Natural killer cell (primary cell): Measurements from ENCODE around the gene PIGQ. TPM values are rescaled to one million over a fixed set of nuclear protein-coding genes. Genes with fewer than 3 reads are reported as not detected.
A peak's percentile ranks its signal among the peaks of the same experiment; 100 is the strongest.

Experiments used
- ATAC-seq, 3 donors: fragments of 150-1000 bp in 2 of 3; fragments of 200-7000 bp in 1 of 3; cut with Tn5 transposase; 1 replicate in 1 of 3; 2 replicates in 2 of 3; pipeline ENCODE4 v1.10.0; 2021; ENCODE audit warnings: mild to moderate bottlenecking in 2 of 3, moderate library complexity in 2 of 3
- DNase-seq, 2 donors: peaks; one replicate each; pipeline versions ENCODE4 v3.0.0 to v3.0.0-alpha.2; 2013 to 2021; ENCODE audit warnings: mixed read lengths in 1 of 2
- H3K27ac ChIP-seq: one replicate; pipeline ENCODE4 v1.5.1; 2013; ENCODE audit warnings: mild to moderate bottlenecking, low read length
- H3K27me3 ChIP-seq: one replicate; pipeline ENCODE4 v1.6.1; 2013; ENCODE audit warnings: low read length; ENCODE audit not compliant: control insufficient read depth, insufficient read depth
- H3K36me3 ChIP-seq: one replicate; pipeline ENCODE4 v1.6.1; 2013; ENCODE audit warnings: low read length; ENCODE audit not compliant: control insufficient read depth, insufficient read depth
- H3K4me1 ChIP-seq: one replicate; pipeline ENCODE4 v1.6.1; 2013; ENCODE audit warnings: low read length; ENCODE audit not compliant: control insufficient read depth, insufficient read depth
- H3K4me3 ChIP-seq: one replicate; pipeline ENCODE4 v1.5.1; 2013; ENCODE audit warnings: low read length
- H3K9me3 ChIP-seq: one replicate; pipeline ENCODE4 v1.6.1; 2013; ENCODE audit warnings: low read length; ENCODE audit not compliant: control insufficient read depth, insufficient read depth
- H3K27ac Mint-ChIP-seq, 2 donors: one replicate each; pipeline ENCODE4 v1.8.0; 2022; ENCODE audit warnings: mild to moderate bottlenecking in 2 of 2, mixed read lengths in 2 of 2, moderate library complexity in 1 of 2
- H3K27me3 Mint-ChIP-seq, 2 donors: one replicate each; pipeline ENCODE4 v1.8.0; 2022; ENCODE audit warnings: low read depth in 2 of 2, mixed read lengths in 2 of 2
- H3K36me3 Mint-ChIP-seq: one replicate; pipeline ENCODE4 v1.8.0; 2022; ENCODE audit warnings: mixed read lengths
- H3K4me1 Mint-ChIP-seq, 2 donors: one replicate each; pipeline ENCODE4 v1.8.0; 2022; ENCODE audit warnings: mixed read lengths in 2 of 2
- H3K4me3 Mint-ChIP-seq: one replicate; pipeline ENCODE4 v1.8.0; 2022; ENCODE audit warnings: mild to moderate bottlenecking, moderate library complexity, mixed read lengths
- H3K9me3 Mint-ChIP-seq, 2 donors: one replicate each; pipeline ENCODE4 v1.8.0; 2022; ENCODE audit warnings: mixed read lengths in 2 of 2
- CTCF ChIP-seq: fragments of 200-600 bp; IDR thresholded peaks from one replicate; pipeline ENCODE4 v1.8.0; 2022; ENCODE audit warnings: antibody characterized with exemption
- WGBS: methylation state at CpG from one replicate; pipeline ENCODE4 v1.1.7; 2013; ENCODE audit warnings: missing lambda C conversion rate; ENCODE audit not compliant: insufficient coverage; 5-methylcytosine and 5-hydroxymethylcytosine counted together
- intact Hi-C: fragments of 100-400 bp; cut with micrococcal nuclease; formaldehyde crosslinking; loops from one replicate; pipeline ENCODE4 v1.14.2; 2022
- total RNA-seq, 4 donors: library from RNA; stranded (reverse); fragments of 120-200 nt in 1 of 4; gene quantifications; one replicate each; pipeline versions ENCODE4 v1.2.3 to v1.2.4, GENCODE V29; 2013 to 2022

The PIGQ gene
- total RNA-seq, 3 donors from 2014 or later (not counting 1 experiment from before 2014, with no cell fraction given): 27.6 to 40.5 (median 37.0) TPM

- peak overlapping the region; percentile 9 for H3K4me3 Mint-ChIP-seq
Measured at GRCh38 chr16:546909-547770, 22.6 kb upstream of the PIGQ start.

GRCh38 chr16:548586-548985 lies 21.2 kb upstream of the PIGQ start:
- Histone ChIP-seq H3K4me1 (peaks cover 24% of the 10 kb centered on the region), H3K27me3 (no peaks in the 10 kb centered on the region), H3K9me3 (no peaks in the 10 kb centered on the region), H3K27ac (no peak overlapping the region), H3K36me3 (peaks cover 21% of the 10 kb centered on the region), H3K4me3 (no peak overlapping the region)
- ATAC-seq (no peak), DNase-seq (no peak)
- Mint-ChIP-seq H3K4me3 (no peak overlapping the region), H3K4me1 (peaks cover 0 to 9% of the 10 kb centered on the region in 2 donors), H3K27me3 (no peaks in the 10 kb centered on the region), H3K27ac (no peak overlapping the region), H3K9me3 (no peaks in the 10 kb centered on the region), H3K36me3 (no peaks in the 10 kb centered on the region)
- TF ChIP-seq CTCF: no peak
- intact Hi-C loops: no loop called here
- WGBS: 95% methylated on average over 21 of the region's 21 CpGs

More at GRCh38 chr16:546909-547770, 22.6 kb upstream of the PIGQ start:
- Histone ChIP-seq H3K36me3 (peaks cover 18% of the 10 kb centered on the region), H3K4me1 (peaks cover 24% of the 10 kb centered on the region), H3K9me3 (no peaks in the 10 kb centered on the region), H3K27ac (peak overlapping the region; percentile 19), H3K27me3 (no peaks in the 10 kb centered on the region), H3K4me3 (no peak overlapping the region)
- 74% methylated on average over 60 of the region's 60 CpGs for WGBS
- peak in 1 of 2 donors; percentile 63 for DNase-seq
- Mint-ChIP-seq H3K9me3 (no peaks in the 10 kb centered on the region), H3K27me3 (no peaks in the 10 kb centered on the region), H3K4me1 (peaks cover 4 to 17% of the 10 kb centered on the region in 2 donors), H3K36me3 (no peaks in the 10 kb centered on the region), H3K27ac (peak overlapping the region in 1 of 2 donors; percentile 14)
- ATAC-seq: peak; percentile 64 to 65 (median 64)
- TF ChIP-seq CTCF: no peak
- intact Hi-C loops: no loop called here

GRCh38 chr16:549544-550263 lies 20.1 kb upstream of the PIGQ start:
- Mint-ChIP-seq H3K27me3 (no peaks in the 10 kb centered on the region), H3K36me3 (no peaks in the 10 kb centered on the region), H3K9me3 (no peaks in the 10 kb centered on the region), H3K4me3 (no peak overlapping the region), H3K4me1 (peaks cover 0 to 9% of the 10 kb centered on the region in 2 donors), H3K27ac (no peak overlapping the region)
- DNase-seq (no peak), ATAC-seq (peak in 1 of 3 donors; percentile 24)
- H3K27ac ChIP-seq: no peak overlapping the region
- WGBS: 92% methylated on average over 54 of the region's 54 CpGs
- no peak overlapping the region for H3K4me3 ChIP-seq
- no peak for TF ChIP-seq CTCF
- H3K27me3 ChIP-seq: no peaks in the 10 kb centered on the region
- peaks cover 19% of the 10 kb centered on the region for H3K36me3 ChIP-seq
- intact Hi-C loops: no loop called here
- peaks cover 24% of the 10 kb centered on the region for H3K4me1 ChIP-seq
- H3K9me3 ChIP-seq: no peaks in the 10 kb centered on the region
